CD4-positive, alpha-beta T cell treated with Interleukin-2 at 100 ng/mL for 4 hours (primary cell): ENCODE measurements around the gene MICALL2.

Experiments used
- DNase-seq: peaks from one replicate; pipeline ENCODE4 v3.0.0-alpha.2; 2020; ENCODE audit warnings: low spot score

MICALL2 gene

GRCh38 chr7:1394371-1394770 is 64.9 kb downstream of the MICALL2 start:
- DNase-seq, result no peak

GRCh38 chr7:1393421-1393820 is 65.8 kb downstream of the MICALL2 start:
- DNase-seq, result no peak

- no peak for DNase-seq
These were observed 66.7 kb downstream of the MICALL2 start for GRCh38 chr7:1392556-1392955.

GRCh38 chr7:1391449-1391848 is 67.8 kb downstream of the MICALL2 start:
- no peak for DNase-seq

- no peak for DNase-seq
These were observed 70.5 kb downstream of the MICALL2 start for GRCh38 chr7:1388703-1389335.

GRCh38 chr7:1388021-1388702 is 71.1 kb downstream of the MICALL2 start:
- no peak for DNase-seq

- no peak for DNase-seq
These were observed 72.0 kb downstream of the MICALL2 start for GRCh38 chr7:1387261-1387660.

- DNase-seq, result no peak
These were observed 72.5 kb downstream of the MICALL2 start for GRCh38 chr7:1386623-1387220.

- no peak for DNase-seq
These were observed 73.3 kb downstream of the MICALL2 start for GRCh38 chr7:1385809-1386622.

- DNase-seq, result no peak
These were observed 74.0 kb downstream of the MICALL2 start for GRCh38 chr7:1385086-1385808.
